SK-N-SH (cell line): ENCODE measurements around the gene ARHGEF11. TPM values are rescaled to one million over a fixed set of nuclear protein-coding genes. Genes with fewer than 3 reads are reported as not detected.

Experiments used
- CTCF ChIA-PET: fragments of 300-600, 350-600 bp; formaldehyde crosslinking; extraction: SDS; loops from one replicate; lab custom pipeline; 2021; lab: Yijun Ruan, JAX
- POLR2A ChIA-PET: fragments of 350-600 bp; sonication (Branson Sonifier 250); formaldehyde crosslinking; extraction: SDS; loops from one replicate; lab custom pipeline; 2020; ENCODE audit warnings: antibody characterized with exemption, inconsistent platforms; lab: Yijun Ruan, JAX
- DNase-seq: peaks from one replicate; pipeline ENCODE4 v3.0.0; 2012
- H2AFZ ChIP-seq: fragments of 200-600 bp; sonication (generic); 2 replicates; pipeline ENCODE4 v1.8.1; 2016; ENCODE audit warnings: antibody characterized with exemption, mild to moderate bottlenecking, low read depth
- H3F3A ChIP-seq: fragments of 200-600 bp; sonication (generic); replicated peaks from 2 replicates; pipeline ENCODE3; 2016; ENCODE audit warnings: antibody characterized with exemption, mild to moderate bottlenecking; ENCODE audit not compliant: insufficient read depth
- H3K27ac ChIP-seq, 2 experiments: fragments of 200-500 bp in 1 of 2; fragments of 200-600 bp in 1 of 2; sonication (Bioruptor generic) in 1 of 2; sonication (generic), shearing (Covaris generic) in 1 of 2; 2 replicates each; pipeline versions ENCODE4 v1.5.1 to v1.6.1; 2014 to 2016; ENCODE audit warnings: low read depth in 2 of 2, inconsistent platforms in 1 of 2, low read length in 1 of 2, mild to moderate bottlenecking in 1 of 2, mixed read lengths in 1 of 2
- H3K27me3 ChIP-seq: fragments of 200-600 bp; sonication (generic), shearing (Covaris generic); 2 replicates; pipeline ENCODE4 v1.6.1; 2016; ENCODE audit warnings: mixed run types; ENCODE audit not compliant: insufficient read depth
- H3K36me3 ChIP-seq, 2 experiments: fragments of 200-500 bp in 1 of 2; fragments of 200-600 bp in 1 of 2; sonication (Bioruptor generic) in 1 of 2; sonication (generic) in 1 of 2; replicated peaks in 1 of 2; 2 replicates each; pipeline versions ENCODE3 to v1.5.1; 2014 to 2016; ENCODE audit warnings: low read length in 1 of 2, mild to moderate bottlenecking in 1 of 2; ENCODE audit not compliant: insufficient read depth in 2 of 2, control insufficient read depth in 1 of 2
- H3K4me1 ChIP-seq, 2 experiments: fragments of 200-500 bp in 1 of 2; fragments of 200-600 bp in 1 of 2; sonication (Bioruptor generic) in 1 of 2; sonication (generic), shearing (Covaris generic) in 1 of 2; 2 replicates each; pipeline versions ENCODE4 v1.5.1 to v1.6.1; 2014 to 2016; ENCODE audit warnings: low read depth in 1 of 2, low read length in 1 of 2, mixed run types in 1 of 2; ENCODE audit not compliant: insufficient read depth in 2 of 2, control insufficient read depth in 1 of 2
- H3K4me2 ChIP-seq: fragments of 200-600 bp; sonication (generic), shearing (Covaris generic); 2 replicates; pipeline ENCODE4 v1.6.1; 2017; ENCODE audit warnings: mixed run types
- H3K4me3 ChIP-seq, 2 experiments: fragments of 200-500 bp in 1 of 2; fragments of 200-600 bp in 1 of 2; sonication (Bioruptor generic) in 1 of 2; sonication (generic), shearing (Covaris generic) in 1 of 2; 2 replicates each; pipeline versions ENCODE4 v1.5.1 to v1.8.1; 2014 to 2016; ENCODE audit warnings: low read depth in 2 of 2, inconsistent platforms in 1 of 2, low read length in 1 of 2, mild to moderate bottlenecking in 1 of 2, mixed read lengths in 1 of 2, moderate library complexity in 1 of 2
- H3K79me2 ChIP-seq: fragments of 200-600 bp; sonication (generic); 2 replicates; pipeline ENCODE4 v1.8.1; 2017; ENCODE audit warnings: mild to moderate bottlenecking; ENCODE audit not compliant: insufficient read depth
- H3K9ac ChIP-seq: fragments of 200-600 bp; sonication (generic); 2 replicates; pipeline ENCODE4 v1.6.1; 2017; ENCODE audit warnings: mixed run types
- H3K9me2 ChIP-seq: fragments of 200-600 bp; sonication (generic); 2 replicates; pipeline ENCODE4 v1.6.1; 2017; ENCODE audit warnings: mixed run types
- H3K9me3 ChIP-seq: fragments of 200-600 bp; sonication (generic); 2 replicates; pipeline ENCODE4 v1.6.1; 2017; ENCODE audit warnings: mixed run types, mild to moderate bottlenecking, moderate library complexity
- H4K20me1 ChIP-seq: fragments of 200-600 bp; sonication (generic); 2 replicates; pipeline ENCODE4 v1.6.1; 2017; ENCODE audit warnings: mild to moderate bottlenecking, mixed run types; ENCODE audit not compliant: insufficient read depth
- ELF1 ChIP-seq: IDR thresholded peaks from 2 replicates; pipeline ENCODE4 v1.4.0; 2012
- EZH2phosphoT487 ChIP-seq: fragments of 200-600 bp; sonication (generic); IDR thresholded peaks from 2 replicates; pipeline ENCODE4 v1.6.1; 2017; ENCODE audit warnings: low read depth, mixed run types, mild to moderate bottlenecking, antibody characterized with exemption, moderate library complexity, borderline replicate concordance
- GATA2 ChIP-seq: sonication (generic); formaldehyde crosslinking; IDR thresholded peaks from 2 replicates; pipeline ENCODE4 v1.5.0; 2020; ENCODE audit warnings: mild to moderate bottlenecking, missing genetic modification reagents
- MAX ChIP-seq: IDR thresholded peaks from 2 replicates; pipeline ENCODE4 v1.4.0; 2012; ENCODE audit warnings: low read depth
- MEF2A ChIP-seq: IDR thresholded peaks from 2 replicates; pipeline ENCODE4 v1.4.0; 2012; ENCODE audit warnings: low read depth, borderline replicate concordance
- POLR2AphosphoS5 ChIP-seq: IDR thresholded peaks from 2 replicates; pipeline ENCODE4 v1.6.1; 2012; ENCODE audit warnings: low read depth, low read length
- RCOR1 ChIP-seq: fragments of 150-350 bp; IDR thresholded peaks from 2 replicates; pipeline ENCODE4 v1.6.1; 2017; ENCODE audit warnings: antibody characterized with exemption, low read length
- RFX5 ChIP-seq: IDR thresholded peaks from 2 replicates; pipeline ENCODE4 v1.6.1; 2012; ENCODE audit warnings: mild to moderate bottlenecking, improper control_type of control experiment, low read length
- RXRA ChIP-seq: IDR thresholded peaks from 2 replicates; pipeline ENCODE4 v1.4.0; 2012; ENCODE audit warnings: low read depth, mild to moderate bottlenecking, borderline replicate concordance
- USF1 ChIP-seq: IDR thresholded peaks from 2 replicates; pipeline ENCODE4 v1.4.0; 2012; ENCODE audit warnings: low read depth, borderline replicate concordance
- ZBTB33 ChIP-seq: IDR thresholded peaks from 2 replicates; pipeline ENCODE4 v1.4.0; 2012; ENCODE audit warnings: low read depth, borderline replicate concordance
- WGBS: methylation state at CpG from one replicate; pipeline ENCODE4 v1.1.6; 2017; ENCODE audit warnings: low lambda C conversion rate; 5-methylcytosine and 5-hydroxymethylcytosine counted together
- polyA plus RNA-seq, 3 experiments: library from polyadenylated mRNA; depleted of rRNA; stranded (reverse); fragments of >200 nt; gene quantifications; 2 replicates each; pipeline ENCODE4 v1.2.3, GENCODE V29; 2012

ARHGEF11 gene
- polyA plus RNA-seq, 1 of the 3 experiments (the other 2 are of a cell fraction): 19.0 TPM

GRCh38 chr1:156901590-156901900 lies 144.0 kb downstream of the ARHGEF11 start:
- Histone ChIP-seq H3K27ac (no peak overlapping the region), H3K9me2 (no peaks in the 10 kb centered on the region), H3K9ac (no peak overlapping the region), H3K4me2 (no peak overlapping the region), H3K4me3 (no peak overlapping the region), H3K36me3 (no peaks in the 10 kb centered on the region), H3F3A (peaks cover 10% of the 10 kb centered on the region), H4K20me1 (no peaks in the 10 kb centered on the region), H3K27me3 (no peaks in the 10 kb centered on the region), H3K9me3 (no peaks in the 10 kb centered on the region), H3K4me1 (peaks cover 24 to 46% of the 10 kb centered on the region in 2 experiments; a peak in 3 of 4 replicates), H2AFZ (no peak overlapping the region), H3K79me2 (no peaks in the 10 kb centered on the region)
- CTCF ChIA-PET: interaction anchor here (1.0 to 9.4 kb wide), 5 partner anchors 10 to 26 kb away, joined by 3 to 110 read pairs (median 41); partner anchors contain the start of gene PEAR1
- TF ChIP-seq USF1 (no peak), RFX5 (no peak), RXRA (no peak), ELF1 (no peak), MEF2A (no peak), MAX (no peak), GATA2 (CRISPR knock-in tag) (no peak), ZBTB33 (no peak), EZH2phosphoT487 (no peak), RCOR1 (no peak), POLR2AphosphoS5 (no peak)
- DNase-seq: no peak
- WGBS: 98% methylated on average over 4 of the region's 4 CpGs
- POLR2A ChIA-PET: no interaction called here

- no peak overlapping the region for H3K27ac ChIP-seq
- ChIA-PET POLR2A (no interaction called here), CTCF (interaction anchor here (1.0 to 9.4 kb wide), 8 partner anchors 10 to 175 kb away, joined by 3 to 110 read pairs (median 5); partner anchors contain the start of gene PEAR1)
- DNase-seq: no peak
- H3K4me2 ChIP-seq: no peak overlapping the region
- no peaks in the 10 kb centered on the region for H3K9me2 ChIP-seq
- WGBS: 96% methylated on average over 5 of the region's 6 CpGs
- TF ChIP-seq EZH2phosphoT487 (no peak), MAX (no peak)
- H3K27me3 ChIP-seq: no peaks in the 10 kb centered on the region
- peaks cover 29 to 50% of the 10 kb centered on the region in 2 experiments; a peak in 3 of 4 replicates for H3K4me1 ChIP-seq
- no peaks in the 10 kb centered on the region for H3K36me3 ChIP-seq
- no peaks in the 10 kb centered on the region for H3K9me3 ChIP-seq
- no peaks in the 10 kb centered on the region for H3K79me2 ChIP-seq
- H3F3A ChIP-seq: peaks cover 15% of the 10 kb centered on the region
- H3K4me3 ChIP-seq: no peak overlapping the region
- H2AFZ ChIP-seq: no peak overlapping the region
- H4K20me1 ChIP-seq: no peaks in the 10 kb centered on the region
- no peak overlapping the region for H3K9ac ChIP-seq
These were observed 144.5 kb downstream of the ARHGEF11 start for GRCh38 chr1:156900896-156901589.
